GM12878 (cell line): ENCODE measurements around the gene ARID5B. TPM values are rescaled to one million over a fixed set of nuclear protein-coding genes. Genes with fewer than 3 reads are reported as not detected.

Experiments used
- ATF2 ChIP-seq: IDR thresholded peaks from 2 replicates; pipeline ENCODE4 v1.6.1; 2012; ENCODE audit warnings: low read length, inconsistent platforms
- BMI1 ChIP-seq: fragments of 450-650 bp; IDR thresholded peaks from 2 replicates; pipeline ENCODE4 v1.6.1; 2016; ENCODE audit warnings: mild to moderate bottlenecking, moderate library complexity, borderline replicate concordance
- CBX5 ChIP-seq: sonication (generic); IDR thresholded peaks from 2 replicates; pipeline ENCODE4 v1.6.1; 2016; ENCODE audit warnings: low read depth, moderate library complexity, mild to moderate bottlenecking, inconsistent platforms
- CHD2 ChIP-seq: IDR thresholded peaks from 2 replicates; pipeline ENCODE4 v1.6.1; 2011; ENCODE audit warnings: low read depth, low read length, improper control_type of control experiment, borderline replicate concordance
- CREM ChIP-seq: IDR thresholded peaks from 2 replicates; pipeline ENCODE4 v1.6.1; 2014; ENCODE audit warnings: antibody characterized with exemption, low read depth
- EGR1 ChIP-seq, 2 experiments: IDR thresholded peaks; 1 replicate in 1 of 2; 2 replicates in 1 of 2; pipeline ENCODE4 v1.6.1; 2011 to 2012; ENCODE audit warnings: low read depth in 2 of 2, low read length in 2 of 2, borderline replicate concordance in 1 of 2, mild to moderate bottlenecking in 1 of 2, moderate library complexity in 1 of 2
- ESRRA ChIP-seq: IDR thresholded peaks from 2 replicates; pipeline ENCODE4 v1.6.1; 2012; ENCODE audit warnings: mild to moderate bottlenecking, low read length, improper control_type of control experiment
- GATAD2B ChIP-seq: fragments of 450-650 bp; conservative IDR thresholded peaks from 2 replicates; pipeline ENCODE4 v1.6.1; 2017; ENCODE audit warnings: low read depth, mild to moderate bottlenecking, moderate library complexity
- HDAC2 ChIP-seq: fragments of 200-600 bp; sonication (generic); IDR thresholded peaks from 2 replicates; pipeline ENCODE4 v1.6.1; 2017
- IKZF1 ChIP-seq: fragments of 450-650 bp; conservative IDR thresholded peaks from 2 replicates; pipeline ENCODE4 v1.6.1; 2017; ENCODE audit warnings: antibody characterized with exemption, mild to moderate bottlenecking
- JUND ChIP-seq: IDR thresholded peaks from 2 replicates; pipeline ENCODE4 v1.6.1; 2012; ENCODE audit warnings: low read depth, mild to moderate bottlenecking, low read length, improper control_type of control experiment, moderate library complexity
- LARP7 ChIP-seq: fragments of 450-650 bp; IDR thresholded peaks from 2 replicates; pipeline ENCODE4 v1.6.1; 2017; ENCODE audit warnings: mild to moderate bottlenecking
- NFIC ChIP-seq: IDR thresholded peaks from 2 replicates; pipeline ENCODE4 v1.6.1; 2012; ENCODE audit warnings: low read depth, mild to moderate bottlenecking, inconsistent platforms, low read length, moderate library complexity
- POLR2AphosphoS5 ChIP-seq: IDR thresholded peaks from 2 replicates; pipeline ENCODE4 v1.6.1; 2011; ENCODE audit warnings: mild to moderate bottlenecking, low read length, inconsistent platforms
- SIX5 ChIP-seq: IDR thresholded peaks from 2 replicates; pipeline ENCODE4 v1.6.1; 2011; ENCODE audit warnings: mild to moderate bottlenecking, low read depth, low read length, moderate library complexity; ENCODE audit not compliant: severe bottlenecking
- SREBF1 ChIP-seq: IDR thresholded peaks from 2 replicates; pipeline ENCODE4 v1.6.1; 2012; ENCODE audit warnings: mild to moderate bottlenecking, low read length
- TARDBP ChIP-seq: IDR thresholded peaks from 2 replicates; pipeline ENCODE4 v1.6.1; 2016; ENCODE audit warnings: borderline replicate concordance
- TCF7 ChIP-seq: IDR thresholded peaks from 2 replicates; pipeline ENCODE4 v1.6.1; 2014; ENCODE audit warnings: antibody characterized with exemption, borderline replicate concordance
- USF2 ChIP-seq: IDR thresholded peaks from 2 replicates; pipeline ENCODE4 v1.6.1; 2011; ENCODE audit warnings: low read depth, low read length, improper control_type of control experiment, borderline replicate concordance
- ZBTB11 ChIP-seq: fragments of 450-650 bp; formaldehyde crosslinking; IDR thresholded peaks from 2 replicates; pipeline ENCODE4 v1.5.0; 2022; ENCODE audit warnings: mild to moderate bottlenecking, missing genetic modification characterization
- ZBTB4 ChIP-seq: fragments of 450-650 bp; formaldehyde crosslinking; IDR thresholded peaks from 2 replicates; pipeline ENCODE4 v1.4.0; 2022; ENCODE audit warnings: mild to moderate bottlenecking, moderate library complexity
- ZNF207 ChIP-seq: fragments of 450-650 bp; IDR thresholded peaks from 2 replicates; pipeline ENCODE4 v1.6.1; 2014; ENCODE audit warnings: antibody characterized with exemption, mild to moderate bottlenecking, borderline replicate concordance
- ZNF217 ChIP-seq: fragments of 450-650 bp; IDR thresholded peaks from 2 replicates; pipeline ENCODE4 v1.6.1; 2017; ENCODE audit warnings: antibody characterized with exemption, mild to moderate bottlenecking
- ZZZ3 ChIP-seq: IDR thresholded peaks from 2 replicates; pipeline ENCODE4 v1.6.1; 2011; ENCODE audit warnings: low read depth; ENCODE audit not compliant: control insufficient read depth, insufficient read length
- polyA plus RNA-seq, 11 experiments: library from polyadenylated mRNA; depleted of rRNA in 4 of 11; unstranded in 6 of 11; stranded (reverse) in 5 of 11; fragments of >200 nt; fragmentation: Nextera tagmentation in 4 of 11; fragmentation: Illumina TruSeq in 1 of 11; extraction: Ambion mirVana in 4 of 11; extraction: Trizol in 1 of 11; gene quantifications; 1 replicate in 1 of 11; 2 replicates in 10 of 11; pipeline versions ENCODE4 v1.2.1 to v1.2.3, GENCODE V29; 2011 to 2016; ENCODE audit warnings: inconsistent platforms in 2 of 11, missing spikeins in 2 of 11, low read depth in 1 of 11
- total RNA-seq, 4 experiments: library from RNA; depleted of rRNA in 3 of 4; stranded (reverse); fragments of >200 nt in 3 of 4; fragmentation: Illumina TruSeq in 1 of 4; extraction: Trizol in 1 of 4; gene quantifications; 2 replicates each; pipeline versions ENCODE4 v1.2.1 to v1.2.3, GENCODE V29; 2013 to 2021

ARID5B gene
- total and polyA plus RNA-seq, 10 of the 15 experiments (the other 5 are each of a cell fraction or from before 2014, with no cell fraction given), result 2.7 to 8.5 (median 6.1) TPM

GRCh38 chr10:61965703-61966395, 64.3 kb downstream of the ARID5B start (continued):
- TF ChIP-seq ATF2, result peak; percentile 86
- no peak for TF ChIP-seq TARDBP
- TF ChIP-seq ZNF217, result no peak
- TF ChIP-seq TCF7, result peak; percentile 54; the same call in 1 of the 2 replicates
- no peak for TF ChIP-seq USF2
- TF ChIP-seq CBX5, result no peak
- TF ChIP-seq IKZF1, result no peak; the same call in 1 of the 2 replicates
- no peak for TF ChIP-seq ESRRA
- peak; percentile 57; the same call in 1 of the 2 replicates for TF ChIP-seq CREM
- TF ChIP-seq SIX5, result no peak
- no peak for TF ChIP-seq JUND
- no peak for TF ChIP-seq BMI1
- TF ChIP-seq GATAD2B, result no peak
- TF ChIP-seq LARP7, result no peak
- TF ChIP-seq SREBF1, result no peak
- no peak for TF ChIP-seq CHD2
- no peak for TF ChIP-seq ZZZ3
- no peak for TF ChIP-seq POLR2AphosphoS5
- TF ChIP-seq ZBTB11 (CRISPR knock-in tag), result no peak
- no peak for TF ChIP-seq HDAC2
- peak; percentile 96 for TF ChIP-seq NFIC
- no peak for TF ChIP-seq ZBTB4
- TF ChIP-seq EGR1 (IDR thresholded peaks at IDR 0.05; ENCODE audit: borderline replicate concordance in 1 of 2, low read depth in 2 of 2, low read length in 2 of 2), result no peak
- no peak for TF ChIP-seq ZNF207
